Upper lobe of left lung (tissue), 6 donors: ENCODE data around the gene TRIP4. TPM values are rescaled to one million over a fixed set of nuclear protein-coding genes. Genes with fewer than 3 reads are reported as not detected.

ENCODE experiments used
- ATAC-seq, 2 donors: fragments of 200-7000 bp; cut with Tn5 transposase; one replicate each; pipeline ENCODE4 v1.9.1; 2022; ENCODE audit warnings: mild to moderate bottlenecking in 2 of 2, moderate library complexity in 2 of 2; ENCODE audit not compliant: low FRiP score in 2 of 2
- DNase-seq, 2 donors: peaks; one replicate each; pipeline ENCODE4 v3.0.0-alpha.2; 2019 to 2020
- H3K27ac ChIP-seq, 4 donors: fragments of 200-600 bp; sonication (generic); one replicate each; pipeline ENCODE4 v1.5.1; 2016 to 2019
- H3K27me3 ChIP-seq, 4 donors: fragments of 200-600 bp; sonication (generic); one replicate each; pipeline ENCODE4 v1.5.1; 2017 to 2019
- H3K36me3 ChIP-seq, 4 donors: fragments of 200-600 bp; sonication (generic); one replicate each; pipeline ENCODE4 v1.5.1; 2016 to 2019
- H3K4me1 ChIP-seq, 4 donors: fragments of 200-600 bp; sonication (generic); one replicate each; pipeline ENCODE4 v1.5.1; 2018 to 2019
- H3K4me3 ChIP-seq, 4 donors: fragments of 200-600 bp; sonication (generic); one replicate each; pipeline ENCODE4 v1.5.1; 2017 to 2019; ENCODE audit warnings: mild to moderate bottlenecking in 2 of 4, moderate library complexity in 1 of 4
- H3K9me3 ChIP-seq, 4 donors: fragments of 200-600 bp; sonication (generic); one replicate each; pipeline ENCODE4 v1.5.1; 2018 to 2019
- CTCF ChIP-seq, 6 experiments: fragments of 450-650 bp in 4 of 6; fragments of 200-600 bp in 2 of 6; sonication (generic) in 2 of 6; IDR thresholded peaks; one replicate each; pipeline ENCODE4 v1.5.1; 2016 to 2019; ENCODE audit warnings: antibody characterized with exemption in 6 of 6
- EP300 ChIP-seq, 4 donors: sonication (generic); formaldehyde crosslinking; IDR thresholded peaks; one replicate each; pipeline ENCODE4 v1.5.1; 2017; ENCODE audit warnings: antibody characterized with exemption in 4 of 4, control low read depth in 2 of 4
- POLR2A ChIP-seq, 4 donors: fragments of 450-650 bp; IDR thresholded peaks; one replicate each; pipeline ENCODE4 v1.5.1; 2016 to 2017; ENCODE audit warnings: antibody characterized with exemption in 4 of 4, mild to moderate bottlenecking in 2 of 4
- POLR2AphosphoS5 ChIP-seq, 2 donors: sonication (generic); formaldehyde crosslinking; IDR thresholded peaks; one replicate each; pipeline ENCODE4 v1.5.1; 2017; ENCODE audit warnings: antibody characterized with exemption in 2 of 2
- WGBS, 2 donors: methylation state at CpG; one replicate each; pipeline ENCODE4 v1.1.5; 2017 to 2018; 5-methylcytosine and 5-hydroxymethylcytosine counted together
- total RNA-seq, 6 donors: library from RNA; depleted of rRNA in 4 of 6; stranded (reverse); fragments of >200 nt in 4 of 6; gene quantifications; one replicate each; pipeline versions ENCODE4 v1.1.0 to v1.2.1, GENCODE V29; 2016 to 2021
- donor health status: DM: no; HTN: no; CAD: no; lungs with moderate emphysema.
- donor health status: DM: no; HTN: yes; CAD: no; lungs with severe emphysema.

The TRIP4 gene
- total RNA-seq: 10 to 100 TPM; 10.9 to 48.2 (median 20.4) TPM

DNA sequence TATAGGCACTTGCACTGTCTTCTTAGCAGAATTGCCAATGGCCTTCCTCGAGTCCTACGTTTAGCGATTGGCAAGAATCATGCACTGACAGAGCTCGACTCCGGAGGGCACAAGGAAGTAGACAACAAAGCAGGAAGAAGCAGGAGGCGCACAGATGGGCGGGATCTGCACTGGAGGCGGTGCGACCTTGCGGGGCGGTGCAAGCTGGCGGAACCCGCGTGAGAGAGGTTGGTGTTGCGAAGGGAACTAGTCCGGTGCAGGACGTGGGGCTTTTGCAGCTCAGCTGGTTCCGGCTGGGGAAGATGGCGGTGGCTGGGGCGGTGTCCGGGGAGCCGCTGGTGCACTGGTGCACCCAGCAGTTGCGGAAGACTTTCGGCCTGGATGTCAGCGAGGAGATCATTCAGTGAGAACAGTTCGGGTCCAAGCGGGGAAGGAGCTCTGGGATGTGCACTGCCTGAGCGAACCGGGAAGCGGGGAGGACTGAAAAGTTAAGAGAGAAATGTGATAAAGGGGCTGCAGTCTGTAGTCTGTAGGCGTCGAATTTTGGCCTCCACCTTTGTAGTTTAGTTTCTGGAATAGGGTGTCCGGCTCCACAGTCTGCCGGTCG lies at the start of gene TRIP4:
Gene TRIP4, plus strand, starts transcription at position 275 of the 607 bp plus-strand sequence. Its CDS starts 28 bp downstream, at position 303.
- peak; percentile 100 for ATAC-seq
- Histone ChIP-seq H3K9me3 (no peaks in the 10 kb centered on the region), H3K27ac (peak within 1 kb of the TSS; percentile 78 to 86 (median 83)), H3K36me3 (no peaks in the 10 kb centered on the region), H3K4me1 (peaks cover 11 to 19% (median 13%) of the 10 kb centered on the region in 4 donors), H3K27me3 (no peaks in the 10 kb centered on the region), H3K4me3 (peak within 1 kb of the TSS; percentile 63 to 91 (median 68))
- TF ChIP-seq POLR2A (IDR thresholded peaks at IDR 0.05) (peak in 3 of 4 donors; percentile 55 to 83 (median 56)), POLR2AphosphoS5 (IDR thresholded peaks at IDR 0.05) (peak; percentile 93 to 94), CTCF (IDR thresholded peaks at IDR 0.05) (peak in 3 of 6 experiments; percentile 14 to 32 (median 25)), EP300 (IDR thresholded peaks at IDR 0.05) (peak in 1 of 4 donors; percentile 57)
- peak; percentile 96 to 99 for DNase-seq
- WGBS, 2 donors: 1 to 2% methylated on average over 20 to 35 of the region's 35 CpGs

DNA sequence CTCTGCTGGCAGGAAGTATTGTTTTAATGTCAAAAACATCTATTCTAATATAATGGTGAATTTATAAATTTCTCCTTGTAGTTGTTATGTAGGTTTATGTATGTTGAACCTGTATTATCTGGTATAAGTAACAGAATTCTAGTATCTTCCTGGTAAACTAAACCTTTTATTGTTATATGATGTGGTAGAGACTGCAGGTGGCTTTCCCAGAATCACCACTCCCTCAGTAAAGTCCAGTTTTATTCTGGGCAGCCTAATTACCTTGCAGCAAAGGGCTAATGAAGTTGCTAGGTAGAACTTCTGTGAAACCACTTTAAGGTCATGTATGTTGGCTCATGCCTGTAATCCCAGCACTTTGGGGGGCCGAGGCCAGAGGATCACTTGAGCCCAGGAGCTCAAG lies 47.3 kb upstream of the TRIP4 start:
- ATAC-seq (no peak), DNase-seq (no peak)
- TF ChIP-seq POLR2A (IDR thresholded peaks at IDR 0.05): no peak
- no peak for TF ChIP-seq EP300 (IDR thresholded peaks at IDR 0.05)
- no peak for TF ChIP-seq CTCF (IDR thresholded peaks at IDR 0.05)
- TF ChIP-seq POLR2AphosphoS5 (IDR thresholded peaks at IDR 0.05): no peak
- Histone ChIP-seq H3K27ac (no peak overlapping the region), H3K4me3 (no peak overlapping the region), H3K27me3 (no peaks in the 10 kb centered on the region), H3K9me3 (no peaks in the 10 kb centered on the region), H3K4me1 (peaks cover 0 to 11% (median 5%) of the 10 kb centered on the region in 4 donors), H3K36me3 (peaks cover 0 to 7% (median 0%) of the 10 kb centered on the region in 4 donors)
- WGBS, 2 donors: 100% methylated on average over 1 of the region's 1 CpG

DNA sequence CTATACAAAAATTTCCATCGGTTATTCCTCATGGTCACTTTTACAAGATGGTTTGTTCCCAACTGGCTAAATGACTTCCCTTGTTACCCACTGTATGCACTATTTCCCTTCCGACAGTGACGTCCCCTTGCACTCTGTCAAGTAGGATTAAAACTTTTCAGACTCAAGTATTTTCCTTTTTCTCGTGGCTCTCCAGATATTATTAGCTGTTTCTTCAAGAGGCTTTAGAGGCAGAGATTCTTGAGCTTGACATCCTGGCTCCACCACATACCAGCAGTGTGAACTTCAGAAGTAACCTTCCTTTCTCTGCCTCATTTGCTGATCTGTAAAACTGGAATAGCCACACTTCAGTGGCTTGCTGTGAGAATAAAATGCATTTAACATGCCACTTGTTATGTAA lies 45.7 kb upstream of the TRIP4 start:
- no peaks in the 10 kb centered on the region for H3K9me3 ChIP-seq
- DNase-seq: peak in 1 of 2 donors; percentile 33

GRCh38 chr15:64343222-64343621 lies 44.4 kb upstream of the TRIP4 start:
- Histone ChIP-seq H3K4me3 (no peak overlapping the region), H3K27me3 (no peaks in the 10 kb centered on the region), H3K9me3 (no peaks in the 10 kb centered on the region), H3K27ac (no peak overlapping the region), H3K4me1 (peaks cover 0 to 13% (median 5%) of the 10 kb centered on the region in 4 donors), H3K36me3 (peaks cover 0 to 10% (median 0%) of the 10 kb centered on the region in 4 donors)
- no peak for TF ChIP-seq EP300 (IDR thresholded peaks at IDR 0.05)
- no peak for TF ChIP-seq POLR2AphosphoS5 (IDR thresholded peaks at IDR 0.05)
- TF ChIP-seq POLR2A (IDR thresholded peaks at IDR 0.05): no peak
- TF ChIP-seq CTCF (IDR thresholded peaks at IDR 0.05): no peak
- peak in 1 of 2 donors; percentile 81 for ATAC-seq
- DNase-seq: no peak

More for the DNA sequence above, 45.7 kb upstream of the TRIP4 start:
- peak in 1 of 2 donors; percentile 75 for ATAC-seq
- peak overlapping the region in 1 of 4 donors; percentile 4 for H3K27ac ChIP-seq
- no peak overlapping the region for H3K4me3 ChIP-seq
- H3K4me1 ChIP-seq: peaks cover 0 to 13% (median 5%) of the 10 kb centered on the region in 4 donors
- 66 to 73% methylated on average over 4 of the region's 4 CpGs for WGBS, 2 donors
- TF ChIP-seq EP300 (IDR thresholded peaks at IDR 0.05): no peak
- no peak for TF ChIP-seq POLR2AphosphoS5 (IDR thresholded peaks at IDR 0.05)
- no peak for TF ChIP-seq POLR2A (IDR thresholded peaks at IDR 0.05)
- no peak for TF ChIP-seq CTCF (IDR thresholded peaks at IDR 0.05)
- no peaks in the 10 kb centered on the region for H3K27me3 ChIP-seq
- peaks cover 0 to 7% (median 0%) of the 10 kb centered on the region in 4 donors for H3K36me3 ChIP-seq
